Esophagus muscularis mucosa (tissue), 4 donors: ENCODE data around the gene CNOT9. TPM values are rescaled to one million over a fixed set of nuclear protein-coding genes. Genes with fewer than 3 reads are reported as not detected.

Source experiments
- DNase-seq: peaks from one replicate; pipeline ENCODE4 v3.0.0-alpha.2; 2017; ENCODE audit errors: extremely low spot score
- H3K27ac ChIP-seq, 4 donors: fragments of 200-600 bp; sonication (generic); replicated peaks in 1 of 4; 1 replicate in 3 of 4; 2 replicates in 1 of 4; pipeline ENCODE4 v1.5.1; 2016 to 2019; ENCODE audit warnings: mild to moderate bottlenecking in 1 of 4
- H3K27me3 ChIP-seq, 4 donors: fragments of 200-600 bp; sonication (generic); one replicate each; pipeline versions ENCODE4 v1.5.1 to v1.6.0; 2016 to 2019
- H3K36me3 ChIP-seq, 4 donors: fragments of 200-600 bp; sonication (generic); one replicate each; pipeline ENCODE4 v1.5.1; 2016 to 2019
- H3K4me1 ChIP-seq, 4 donors: fragments of 200-600 bp; sonication (generic); one replicate each; pipeline ENCODE4 v1.5.1; 2016 to 2019
- H3K4me3 ChIP-seq, 4 donors: fragments of 200-600 bp; sonication (generic); 1 replicate in 2 of 4; 2 replicates in 2 of 4; pipeline ENCODE4 v1.5.1; 2016 to 2019; ENCODE audit warnings: mild to moderate bottlenecking in 4 of 4, moderate library complexity in 1 of 4
- H3K9me3 ChIP-seq, 4 donors: fragments of 200-600 bp; sonication (generic); 1 replicate in 3 of 4; 2 replicates in 1 of 4; pipeline ENCODE4 v1.5.1; 2016 to 2019
- EP300 ChIP-seq: sonication (generic); formaldehyde crosslinking; IDR thresholded peaks from one replicate; pipeline ENCODE4 v1.6.1; 2017; ENCODE audit warnings: antibody characterized with exemption
- POLR2A ChIP-seq: fragments of 450-650 bp; IDR thresholded peaks from one replicate; pipeline ENCODE4 v1.6.1; 2017; ENCODE audit warnings: antibody characterized with exemption, moderate library complexity, mild to moderate bottlenecking, low read depth
- POLR2AphosphoS5 ChIP-seq, 2 donors: sonication (generic); formaldehyde crosslinking; IDR thresholded peaks; one replicate each; pipeline ENCODE4 v1.6.1; 2017; ENCODE audit warnings: antibody characterized with exemption in 2 of 2
- WGBS: methylation state at CpG from one replicate; pipeline ENCODE4 v1.1.5; 2018; 5-methylcytosine and 5-hydroxymethylcytosine counted together
- intact Hi-C: fragments of 100-400 bp; cut with DNase I; formaldehyde crosslinking; loops from one replicate; pipeline ENCODE4 v1.15.1; 2023
- total RNA-seq, 4 donors: library from RNA; depleted of rRNA; stranded (reverse); fragments of >200 nt; gene quantifications; one replicate each; pipeline versions ENCODE4 v1.1.0 to v1.2.1, GENCODE V29; 2016
- TF ChIP-seq, protein P1 (sequence below), 3 experiments: fragments of 200-600 bp in 2 of 3; fragments of 450-650 bp in 1 of 3; sonication (generic) in 2 of 3; IDR thresholded peaks; one replicate each; pipeline ENCODE4 v1.5.1; 2017 to 2019; ENCODE audit warnings: antibody characterized with exemption in 3 of 3, mild to moderate bottlenecking in 2 of 3, moderate library complexity in 1 of 3

Gene CNOT9
- total RNA-seq, 4 donors from 2014 or later: 23.0 to 33.8 (median 28.8) TPM

DNA sequence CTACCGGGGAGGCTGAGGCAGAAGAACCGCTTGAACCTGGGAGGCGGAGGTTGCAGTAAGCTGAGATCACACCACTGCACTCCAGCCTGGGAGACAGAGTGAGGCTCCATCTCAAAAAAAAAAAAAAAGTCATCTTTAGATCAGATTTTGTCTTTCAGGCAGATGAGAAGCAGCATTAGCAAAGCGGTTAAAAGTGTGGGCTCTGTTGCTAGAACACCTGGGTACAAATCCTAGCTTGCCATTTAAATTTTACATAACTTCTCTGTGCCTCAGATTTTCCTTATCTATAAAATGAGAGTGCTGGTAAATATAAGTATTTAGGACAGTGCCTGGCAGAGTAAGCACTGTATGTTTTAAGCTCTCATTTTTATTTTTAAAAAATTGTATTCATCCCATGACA, 8.2 kb downstream of the CNOT9 start:
- intact Hi-C loops: no loop called here
- H3K9me3 ChIP-seq: no peaks in the 10 kb centered on the region
- no peaks in the 10 kb centered on the region for H3K27me3 ChIP-seq
- peaks cover 0 to 31% (median 17%) of the 10 kb centered on the region in 4 donors for H3K36me3 ChIP-seq
- 93% methylated on average over 4 of the region's 4 CpGs for WGBS
- no peak for DNase-seq
- no peak overlapping the region for H3K27ac ChIP-seq
- TF ChIP-seq POLR2AphosphoS5 (IDR thresholded peaks at IDR 0.05) (no peak), EP300 (no peak), POLR2A (no peak)
- TF ChIP-seq, protein P1, sequence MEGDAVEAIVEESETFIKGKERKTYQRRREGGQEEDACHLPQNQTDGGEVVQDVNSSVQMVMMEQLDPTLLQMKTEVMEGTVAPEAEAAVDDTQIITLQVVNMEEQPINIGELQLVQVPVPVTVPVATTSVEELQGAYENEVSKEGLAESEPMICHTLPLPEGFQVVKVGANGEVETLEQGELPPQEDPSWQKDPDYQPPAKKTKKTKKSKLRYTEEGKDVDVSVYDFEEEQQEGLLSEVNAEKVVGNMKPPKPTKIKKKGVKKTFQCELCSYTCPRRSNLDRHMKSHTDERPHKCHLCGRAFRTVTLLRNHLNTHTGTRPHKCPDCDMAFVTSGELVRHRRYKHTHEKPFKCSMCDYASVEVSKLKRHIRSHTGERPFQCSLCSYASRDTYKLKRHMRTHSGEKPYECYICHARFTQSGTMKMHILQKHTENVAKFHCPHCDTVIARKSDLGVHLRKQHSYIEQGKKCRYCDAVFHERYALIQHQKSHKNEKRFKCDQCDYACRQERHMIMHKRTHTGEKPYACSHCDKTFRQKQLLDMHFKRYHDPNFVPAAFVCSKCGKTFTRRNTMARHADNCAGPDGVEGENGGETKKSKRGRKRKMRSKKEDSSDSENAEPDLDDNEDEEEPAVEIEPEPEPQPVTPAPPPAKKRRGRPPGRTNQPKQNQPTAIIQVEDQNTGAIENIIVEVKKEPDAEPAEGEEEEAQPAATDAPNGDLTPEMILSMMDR (IDR thresholded peaks at IDR 0.05): no peak
- H3K4me1 ChIP-seq: peaks cover 15 to 36% (median 22%) of the 10 kb centered on the region in 4 donors
- no peak overlapping the region for H3K4me3 ChIP-seq

DNA sequence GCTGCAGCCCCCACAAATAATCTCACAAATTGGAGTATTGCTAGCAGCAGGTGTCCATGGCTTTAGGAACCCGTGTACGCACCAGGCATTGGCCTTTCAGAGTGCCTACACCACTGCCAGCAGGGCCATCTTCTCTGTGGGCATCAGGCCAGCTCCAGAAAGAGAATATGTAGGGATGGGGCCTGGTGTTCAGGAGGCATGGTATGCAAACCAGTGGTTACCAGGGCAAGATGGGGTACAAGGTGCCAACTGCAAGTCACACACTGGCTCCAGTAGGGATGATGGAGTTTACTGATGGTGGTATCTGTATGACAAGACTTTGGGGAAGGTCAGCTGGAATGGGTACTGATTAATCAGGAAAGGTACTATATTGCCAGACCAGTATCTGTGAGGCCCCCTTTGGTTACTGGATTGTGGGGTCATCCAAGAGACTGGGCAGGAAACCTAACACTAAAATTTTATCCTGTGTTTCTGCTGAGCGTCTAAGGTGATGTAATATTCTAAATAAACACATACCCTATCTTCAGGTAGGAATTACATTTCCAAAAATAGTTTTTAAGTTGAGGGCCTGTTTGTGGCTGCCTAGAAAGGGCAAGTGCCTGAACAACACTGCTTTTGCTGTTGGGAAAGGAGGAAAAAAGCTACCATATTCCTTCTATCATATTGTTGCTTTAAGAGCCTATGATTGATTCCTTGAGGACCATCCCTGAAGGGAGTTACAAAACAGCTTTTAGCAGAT, 9.0 kb downstream of the CNOT9 start:
- DNase-seq: no peak
- no peak overlapping the region for H3K4me3 ChIP-seq
- peaks cover 0 to 33% (median 24%) of the 10 kb centered on the region in 4 donors for H3K36me3 ChIP-seq
- intact Hi-C loops: no loop called here
- TF ChIP-seq, protein P1 (IDR thresholded peaks at IDR 0.05): no peak
- TF ChIP-seq POLR2A: no peak
- no peak for TF ChIP-seq POLR2AphosphoS5 (IDR thresholded peaks at IDR 0.05)
- TF ChIP-seq EP300: no peak
- H3K4me1 ChIP-seq: peaks cover 15 to 31% (median 19%) of the 10 kb centered on the region in 4 donors
- 62% methylated on average over 1 of the region's 3 CpGs for WGBS
- no peaks in the 10 kb centered on the region for H3K9me3 ChIP-seq
- peak overlapping the region in 1 of 4 donors; percentile 31 for H3K27ac ChIP-seq
- H3K27me3 ChIP-seq: no peaks in the 10 kb centered on the region

GRCh38 chr2:218578272-218578877, 9.7 kb downstream of the CNOT9 start:
- Histone ChIP-seq H3K4me3 (no peak overlapping the region), H3K4me1 (peaks cover 15 to 24% (median 17%) of the 10 kb centered on the region in 4 donors), H3K9me3 (no peaks in the 10 kb centered on the region), H3K27ac (peak overlapping the region in 1 of 4 donors; percentile 31), H3K36me3 (peaks cover 2 to 41% (median 31%) of the 10 kb centered on the region in 4 donors), H3K27me3 (no peaks in the 10 kb centered on the region)
- TF ChIP-seq EP300 (no peak), POLR2AphosphoS5 (IDR thresholded peaks at IDR 0.05) (no peak), POLR2A (no peak)
- TF ChIP-seq, protein P1 (IDR thresholded peaks at IDR 0.05): no peak
- WGBS: 93% methylated on average over 3 of the region's 3 CpGs
- DNase-seq: no peak
- intact Hi-C loops: no loop called here

DNA sequence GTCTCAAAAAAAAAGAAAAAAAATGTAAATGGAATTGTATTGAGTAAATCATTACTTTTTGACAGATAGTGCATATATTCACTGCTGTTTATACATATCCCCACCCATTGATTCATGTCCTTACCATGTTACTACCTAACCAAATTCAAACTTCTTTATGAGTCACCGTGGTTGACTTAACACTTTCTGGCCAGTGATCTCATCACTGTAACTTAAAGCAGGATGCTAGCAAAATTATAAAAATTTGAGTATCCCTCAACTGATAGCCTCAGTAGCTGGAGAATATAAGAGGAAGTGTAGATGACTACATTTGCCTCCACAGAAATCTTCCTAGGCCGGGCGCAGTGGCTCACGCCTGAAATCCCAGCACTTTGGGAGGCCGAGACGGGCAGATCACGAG, 13.4 kb downstream of the CNOT9 start:
- no peak overlapping the region for H3K4me3 ChIP-seq
- no peak overlapping the region for H3K27ac ChIP-seq
- no peaks in the 10 kb centered on the region for H3K9me3 ChIP-seq
- H3K4me1 ChIP-seq: peaks cover 10 to 18% (median 14%) of the 10 kb centered on the region in 4 donors
- intact Hi-C loops: loop anchor here (5.0 kb wide), 1 partner anchor 65 kb away; no protein-coding TSS in a partner anchor
- DNase-seq: no peak
- peaks cover 22 to 68% (median 54%) of the 10 kb centered on the region in 4 donors for H3K36me3 ChIP-seq
- TF ChIP-seq POLR2AphosphoS5 (IDR thresholded peaks at IDR 0.05) (no peak), POLR2A (no peak), EP300 (no peak)
- TF ChIP-seq, protein P1 (IDR thresholded peaks at IDR 0.05): no peak
- no peaks in the 10 kb centered on the region for H3K27me3 ChIP-seq
- WGBS: 95% methylated on average over 7 of the region's 7 CpGs
